ENCODE results near the gene FOXO1. TPM values are rescaled to one million over a fixed set of nuclear protein-coding genes. Genes with fewer than 3 reads are reported as not detected.

FOXO1 gene
- total RNA-seq, 1 donor from 2014 or later: 7.6 TPM

DNA sequence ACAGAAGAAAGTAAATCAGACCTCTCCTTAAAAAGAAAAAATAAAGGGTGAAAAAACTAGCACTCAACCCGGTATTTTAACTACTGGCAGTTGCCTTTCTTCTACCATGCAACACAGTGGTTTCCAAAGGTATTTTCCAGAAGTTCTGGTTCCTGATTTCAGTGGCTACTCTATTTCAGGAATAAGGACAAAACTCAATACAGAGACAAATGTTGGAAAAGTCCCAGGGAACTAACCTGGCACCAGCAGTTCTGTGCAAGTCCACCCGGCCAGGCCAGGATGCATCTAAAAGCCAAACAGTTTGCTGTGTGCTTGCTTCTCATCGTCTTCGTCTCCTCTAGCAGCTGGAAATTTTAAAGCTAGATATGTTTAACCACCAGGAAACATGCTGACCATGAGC, 52.5 kb downstream of the FOXO1 start:
- no peaks in the 10 kb centered on the region for H3K27me3 ChIP-seq (ENCODE audit: control insufficient read depth, insufficient read depth, low read length)
- no peaks in the 10 kb centered on the region for H3K36me3 ChIP-seq (ENCODE audit: control insufficient read depth, insufficient read depth, low read length)
- TF ChIP-seq, protein P1, sequence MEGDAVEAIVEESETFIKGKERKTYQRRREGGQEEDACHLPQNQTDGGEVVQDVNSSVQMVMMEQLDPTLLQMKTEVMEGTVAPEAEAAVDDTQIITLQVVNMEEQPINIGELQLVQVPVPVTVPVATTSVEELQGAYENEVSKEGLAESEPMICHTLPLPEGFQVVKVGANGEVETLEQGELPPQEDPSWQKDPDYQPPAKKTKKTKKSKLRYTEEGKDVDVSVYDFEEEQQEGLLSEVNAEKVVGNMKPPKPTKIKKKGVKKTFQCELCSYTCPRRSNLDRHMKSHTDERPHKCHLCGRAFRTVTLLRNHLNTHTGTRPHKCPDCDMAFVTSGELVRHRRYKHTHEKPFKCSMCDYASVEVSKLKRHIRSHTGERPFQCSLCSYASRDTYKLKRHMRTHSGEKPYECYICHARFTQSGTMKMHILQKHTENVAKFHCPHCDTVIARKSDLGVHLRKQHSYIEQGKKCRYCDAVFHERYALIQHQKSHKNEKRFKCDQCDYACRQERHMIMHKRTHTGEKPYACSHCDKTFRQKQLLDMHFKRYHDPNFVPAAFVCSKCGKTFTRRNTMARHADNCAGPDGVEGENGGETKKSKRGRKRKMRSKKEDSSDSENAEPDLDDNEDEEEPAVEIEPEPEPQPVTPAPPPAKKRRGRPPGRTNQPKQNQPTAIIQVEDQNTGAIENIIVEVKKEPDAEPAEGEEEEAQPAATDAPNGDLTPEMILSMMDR (IDR thresholded peaks at IDR 0.05; ENCODE audit: insufficient read depth, low read length, severe bottlenecking): no peak
- FAIRE-seq (no peak), DNase-seq (ENCODE audit: low read depth) (no peak)
- no peak overlapping the region for H3K4me3 ChIP-seq (ENCODE audit: low read depth, low read length)

DNA sequence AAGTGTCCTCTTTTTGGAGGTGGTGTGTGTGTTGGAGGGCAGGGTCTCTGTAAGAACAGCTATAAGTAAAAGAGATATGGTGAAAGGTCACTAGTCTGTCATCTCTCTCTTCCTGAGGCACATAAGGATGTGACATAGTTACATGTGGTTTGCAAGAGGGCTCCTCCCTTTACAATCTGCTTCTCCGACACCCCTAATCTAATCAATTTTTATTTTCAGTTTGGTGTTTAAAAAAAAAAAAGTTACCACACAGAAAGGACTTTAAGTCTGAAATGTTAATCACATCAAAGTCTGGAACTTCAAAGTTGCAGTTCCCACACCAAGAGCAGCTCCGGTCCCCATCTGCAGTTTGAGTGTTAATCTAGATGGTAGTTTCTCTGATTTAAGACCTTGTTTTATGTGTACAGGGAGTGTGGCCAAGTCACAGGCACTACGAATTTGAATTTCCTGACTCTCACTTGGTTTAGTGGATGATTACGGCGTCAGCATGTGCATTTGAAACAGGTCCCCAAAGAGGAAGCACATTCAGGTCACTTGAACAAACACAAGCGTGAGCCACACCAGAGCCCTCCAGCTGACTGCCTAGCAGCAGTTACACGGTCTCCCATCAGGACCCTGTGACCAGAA, 53.1 kb downstream of the FOXO1 start:
- no peaks in the 10 kb centered on the region for H3K36me3 ChIP-seq (ENCODE audit: control insufficient read depth, insufficient read depth, low read length)
- no peak for DNase-seq (ENCODE audit: low read depth)
- no peak for FAIRE-seq
- no peak overlapping the region for H3K4me3 ChIP-seq (ENCODE audit: low read depth, low read length)
- TF ChIP-seq, protein P1 (IDR thresholded peaks at IDR 0.05; ENCODE audit: insufficient read depth, low read length, severe bottlenecking): no peak
- no peaks in the 10 kb centered on the region for H3K27me3 ChIP-seq (ENCODE audit: control insufficient read depth, insufficient read depth, low read length)

DNA sequence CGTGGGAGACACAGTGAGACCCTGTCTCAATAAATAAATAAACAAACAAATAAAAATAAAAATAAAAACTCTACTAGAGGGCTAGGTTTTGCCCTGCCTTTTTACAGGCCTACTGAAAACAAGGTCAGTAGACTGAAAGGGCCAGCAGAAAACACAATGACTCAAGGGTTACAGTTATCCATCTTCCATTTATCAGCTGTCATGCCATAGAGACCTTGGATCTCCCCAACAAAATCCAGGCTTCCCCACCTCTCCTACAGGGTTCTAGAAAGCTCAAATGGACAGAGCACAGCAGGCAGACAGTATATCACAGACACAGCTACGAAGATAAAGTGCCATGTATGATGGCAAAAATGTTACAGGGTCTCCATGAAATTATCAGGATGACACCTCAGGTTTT, 54.4 kb downstream of the FOXO1 start:
- no peak overlapping the region for H3K4me3 ChIP-seq (ENCODE audit: low read depth, low read length)
- H3K27me3 ChIP-seq (ENCODE audit: control insufficient read depth, insufficient read depth, low read length): no peaks in the 10 kb centered on the region
- no peak for FAIRE-seq
- TF ChIP-seq, protein P1 (IDR thresholded peaks at IDR 0.05; ENCODE audit: insufficient read depth, low read length, severe bottlenecking): no peak
- H3K36me3 ChIP-seq (ENCODE audit: control insufficient read depth, insufficient read depth, low read length): no peaks in the 10 kb centered on the region
- DNase-seq (ENCODE audit: low read depth): no peak

GRCh38 chr13:40611635-40612034, 54.8 kb downstream of the FOXO1 start:
- DNase-seq (ENCODE audit: low read depth) (no peak), FAIRE-seq (no peak)
- no peaks in the 10 kb centered on the region for H3K36me3 ChIP-seq (ENCODE audit: control insufficient read depth, insufficient read depth, low read length)
- TF ChIP-seq, protein P1 (IDR thresholded peaks at IDR 0.05; ENCODE audit: insufficient read depth, low read length, severe bottlenecking): no peak
- no peaks in the 10 kb centered on the region for H3K27me3 ChIP-seq (ENCODE audit: control insufficient read depth, insufficient read depth, low read length)
- no peak overlapping the region for H3K4me3 ChIP-seq (ENCODE audit: low read depth, low read length)

GRCh38 chr13:40611004-40611403, 55.4 kb downstream of the FOXO1 start:
- Histone ChIP-seq H3K4me3 (ENCODE audit: low read depth, low read length) (no peak overlapping the region), H3K27me3 (ENCODE audit: control insufficient read depth, insufficient read depth, low read length) (no peaks in the 10 kb centered on the region), H3K36me3 (ENCODE audit: control insufficient read depth, insufficient read depth, low read length) (no peaks in the 10 kb centered on the region)
- TF ChIP-seq, protein P1 (IDR thresholded peaks at IDR 0.05; ENCODE audit: insufficient read depth, low read length, severe bottlenecking): no peak
- FAIRE-seq (no peak), DNase-seq (ENCODE audit: low read depth) (no peak)

Measured in bronchial epithelial cell (primary cell).